HG03039 (cell line): Measurements from ENCODE around the gene NR2C1.
"Not testable (repeated sequence)": the region's sequence is repeated elsewhere in the genome, so short reads cannot be mapped to it uniquely, and the experiment has no call there.

Source experiments
- ATAC-seq: cut with Tn5 transposase; IDR thresholded peaks from one replicate; pipeline ENCODE4 v1.9.1; 2021; ENCODE audit warnings: mild to moderate bottlenecking, moderate library complexity; ENCODE audit not compliant: unreplicated experiment

NR2C1 gene

DNA sequence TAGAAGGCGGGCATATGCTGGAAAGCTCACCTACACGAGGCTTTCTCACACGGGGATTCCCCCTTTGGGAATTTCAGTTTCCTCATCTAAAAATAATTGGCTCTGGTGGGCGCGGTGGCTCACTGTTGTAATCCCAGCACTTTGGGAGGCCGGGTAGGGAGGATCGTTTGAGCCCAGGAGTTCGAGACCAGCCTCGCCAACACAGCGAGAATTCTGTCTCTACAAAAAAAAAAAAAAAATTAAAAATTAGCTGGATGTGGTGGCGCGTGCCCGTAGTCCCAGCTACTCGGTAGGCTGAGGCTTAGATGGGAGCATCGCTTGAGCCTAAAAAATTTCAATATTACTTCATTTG, 69.5 kb downstream of the NR2C1 start:
- ATAC-seq: peak; percentile 10

DNA sequence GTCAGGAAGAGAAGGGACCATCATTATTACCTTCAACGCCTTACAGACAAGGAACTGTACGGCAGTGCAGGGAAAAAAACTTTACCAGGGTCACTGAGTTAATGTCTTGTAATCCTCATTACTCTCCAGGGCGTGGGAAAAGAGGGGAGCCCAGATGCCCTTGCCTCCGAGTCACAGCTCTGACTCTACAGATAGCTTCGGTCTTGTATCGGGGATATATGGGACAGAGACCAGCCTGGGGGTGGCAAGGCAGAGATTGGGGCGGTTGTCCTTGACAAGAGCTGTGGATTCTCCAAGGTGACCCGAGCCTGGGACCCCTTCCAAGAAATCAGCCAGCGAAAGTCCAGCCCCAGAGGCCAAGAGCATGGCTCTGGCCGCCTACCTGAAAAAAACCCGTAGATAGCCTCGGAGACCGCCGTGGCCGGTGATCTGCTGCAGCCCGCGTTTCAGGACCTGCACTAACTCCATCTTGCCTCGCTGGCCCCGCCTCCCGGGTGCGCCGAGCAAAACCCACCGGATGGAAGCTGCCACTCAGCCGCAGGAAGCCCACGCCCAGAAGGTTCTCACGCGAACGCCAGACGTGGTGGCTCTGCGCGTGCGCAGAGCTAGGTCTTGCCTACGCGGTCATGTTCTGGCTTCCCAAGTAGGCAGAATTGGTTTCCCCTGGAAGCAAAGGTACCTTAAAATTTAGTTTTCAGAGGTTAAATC, 70.1 kb downstream of the NR2C1 start, which contains the start of gene NDUFA12:
Gene NDUFA12 (minus strand): TSS at position 485 of the 708 bp plus-strand sequence. CDS start 17 bp downstream, at position 468.
- ATAC-seq: peak; percentile 99

DNA sequence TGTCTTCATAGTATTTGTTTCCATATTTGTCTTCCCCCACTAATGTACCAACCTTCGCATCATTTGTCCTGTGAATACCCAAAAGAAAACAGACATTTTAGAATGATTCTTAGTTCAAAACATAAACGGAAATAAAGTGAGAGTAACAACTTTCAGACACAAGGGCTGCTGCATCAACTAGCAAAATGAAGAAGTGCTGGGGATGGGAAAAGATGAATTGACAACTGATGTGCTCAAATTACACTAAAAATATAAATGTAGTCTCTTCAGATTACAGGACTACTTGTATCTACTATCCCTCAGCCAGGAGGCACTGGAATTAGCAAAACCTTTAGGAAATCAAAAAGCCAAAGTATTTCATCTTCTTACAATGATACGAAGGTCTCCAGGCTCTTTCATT, 70.7 kb downstream of the NR2C1 start:
- no peak for ATAC-seq

DNA sequence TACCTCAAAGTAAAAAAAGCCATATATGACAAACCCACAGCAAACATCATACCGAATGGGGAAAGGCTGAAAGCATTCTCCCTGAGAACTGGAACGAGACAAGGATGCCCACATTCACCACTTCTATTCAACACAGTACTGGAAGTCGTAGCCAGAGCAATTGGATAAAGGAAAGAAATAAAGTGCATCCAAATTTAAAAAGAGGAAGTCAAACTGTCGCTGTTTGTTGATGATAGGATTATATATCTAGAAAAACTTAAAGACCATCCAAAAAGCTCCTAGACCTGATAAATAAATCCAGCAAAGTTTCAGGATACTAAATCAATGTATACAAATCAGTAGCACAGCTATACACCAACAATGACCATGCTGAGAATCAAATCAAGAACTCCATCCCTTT, 75.1 kb downstream of the NR2C1 start:
- ATAC-seq: no peak

DNA sequence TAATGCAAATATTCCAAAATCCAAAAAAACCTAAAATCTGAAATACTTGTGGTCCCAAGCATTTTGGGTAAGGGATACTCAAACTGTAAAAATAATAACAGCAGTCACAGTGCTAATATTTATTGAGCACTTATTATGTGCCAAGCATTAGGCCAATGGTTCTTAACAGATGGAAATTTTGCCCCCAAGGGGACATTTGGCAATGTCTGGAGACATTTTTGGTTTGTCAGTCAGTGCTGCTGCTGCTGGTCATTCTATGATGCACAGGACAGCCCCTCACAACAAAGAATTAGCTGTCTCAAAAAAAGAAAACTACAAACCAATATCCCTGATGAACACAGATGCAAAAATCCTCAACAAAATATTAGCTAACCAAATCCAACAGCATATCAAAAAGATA, 75.7 kb downstream of the NR2C1 start:
- no peak for ATAC-seq

DNA sequence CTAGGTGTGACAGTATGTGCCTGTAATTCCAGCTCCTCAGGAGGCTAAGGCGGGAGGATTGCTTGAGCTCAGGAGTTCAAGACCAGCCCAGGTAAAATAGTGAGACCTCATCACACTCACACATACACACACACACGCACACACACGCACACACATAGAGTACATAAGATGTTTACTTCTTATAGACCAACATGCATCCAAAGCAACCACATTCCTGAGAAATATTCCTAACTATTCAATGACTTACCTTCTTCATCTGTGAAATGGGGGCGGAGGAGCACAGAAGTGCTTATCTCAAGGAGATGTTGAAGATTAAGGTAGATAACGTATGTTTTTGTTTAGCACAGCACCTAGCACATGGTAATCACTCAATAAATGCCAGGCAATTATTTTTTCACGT, 76.4 kb downstream of the NR2C1 start:
- no peak for ATAC-seq

DNA sequence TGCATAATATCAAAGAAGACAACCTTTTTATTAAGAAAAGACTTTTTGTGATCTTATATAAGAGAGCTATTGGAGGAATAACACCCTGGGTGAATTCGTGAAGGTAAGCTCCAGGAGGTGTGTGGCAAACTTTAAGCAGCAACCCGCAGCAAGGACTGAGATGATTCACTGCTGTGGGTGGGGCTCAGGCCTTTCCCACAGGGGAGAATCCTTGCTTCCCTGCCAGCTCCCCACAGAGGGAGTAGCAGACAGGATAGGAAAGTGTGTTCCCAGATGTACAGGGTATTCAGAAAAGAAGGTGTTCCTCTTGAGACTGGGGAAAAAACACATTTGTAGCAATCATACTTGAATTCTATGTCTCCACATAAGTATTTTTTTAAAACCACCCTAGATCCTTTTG, 79.1 kb downstream of the NR2C1 start:
- ATAC-seq: no peak

DNA sequence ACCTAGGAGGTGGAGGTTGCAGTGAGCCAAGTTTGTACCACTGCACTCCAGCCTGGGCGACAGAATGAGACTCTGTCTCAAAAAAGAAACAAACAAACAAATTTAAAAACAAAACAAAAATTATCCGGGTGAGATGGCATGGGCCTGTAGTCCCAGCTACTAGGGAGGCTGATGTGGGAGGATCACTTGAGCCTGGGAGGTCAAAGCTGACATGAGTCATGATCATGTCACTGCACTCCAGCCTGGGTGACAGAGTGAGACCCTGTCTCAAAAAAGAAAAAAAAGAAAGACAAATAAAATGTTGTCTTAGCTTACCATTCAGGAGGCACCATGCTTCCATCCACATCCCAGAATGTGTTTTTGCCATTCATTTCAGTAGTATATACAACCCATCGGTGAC, 79.6 kb downstream of the NR2C1 start:
- not testable (repeated sequence) for ATAC-seq

DNA sequence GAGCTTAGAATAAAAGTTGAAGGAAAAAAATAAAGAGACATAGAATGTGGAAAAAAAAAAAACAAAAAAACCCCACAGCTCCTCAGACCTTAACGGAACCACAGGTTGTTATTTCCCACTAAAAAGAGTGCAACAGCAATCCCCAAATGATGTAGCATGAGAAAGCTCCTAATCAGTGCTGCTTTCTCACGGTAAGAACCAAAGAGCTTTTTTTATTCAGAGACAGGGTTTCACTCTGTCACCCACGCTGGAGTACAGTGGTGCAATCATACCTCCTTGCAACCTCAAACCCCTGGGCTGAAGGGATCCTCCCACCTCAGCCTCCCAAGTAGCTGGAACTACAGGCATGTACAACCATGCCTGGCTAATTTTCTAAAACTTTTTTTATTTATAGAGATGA, 83.2 kb downstream of the NR2C1 start:
- ATAC-seq: no peak

DNA sequence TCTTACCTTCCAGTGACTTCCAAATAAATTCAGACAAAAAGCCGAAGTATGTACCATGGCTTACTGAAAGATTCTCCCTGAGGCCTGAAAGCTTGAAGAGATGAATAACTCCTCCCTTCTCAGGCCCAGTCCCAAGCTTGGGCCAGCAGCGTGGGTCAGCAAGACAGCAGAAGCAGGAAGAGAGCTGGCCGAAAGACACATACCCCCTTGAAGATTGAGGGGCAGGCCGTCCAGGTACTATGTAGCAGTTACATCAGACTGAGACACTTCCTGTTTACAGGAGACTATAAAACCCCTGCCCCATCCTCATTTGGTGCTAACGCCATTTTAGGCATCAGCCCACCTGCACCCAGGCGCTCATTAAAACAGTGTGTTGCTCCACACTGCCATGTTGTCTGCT, 84.9 kb downstream of the NR2C1 start:
- ATAC-seq: no peak

DNA sequence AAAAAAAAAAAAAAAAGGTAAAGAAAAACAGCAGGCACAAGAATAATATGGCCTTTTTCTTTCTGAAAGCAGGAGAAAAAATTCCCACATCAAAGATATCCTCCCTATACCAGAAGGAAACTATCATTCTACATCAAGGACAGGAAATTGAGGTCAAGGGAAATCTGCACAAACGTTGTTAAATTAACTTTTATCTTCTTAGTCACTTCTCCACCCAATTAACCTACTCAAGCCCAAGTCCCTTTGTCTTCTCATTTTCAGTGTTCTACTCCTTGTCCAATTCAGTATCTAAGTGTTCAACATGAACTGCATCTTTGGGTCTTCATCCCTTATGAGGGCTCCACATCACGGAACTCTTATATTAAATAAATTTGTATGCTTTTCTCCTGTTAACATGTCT, 85.6 kb downstream of the NR2C1 start:
- ATAC-seq: no peak

DNA sequence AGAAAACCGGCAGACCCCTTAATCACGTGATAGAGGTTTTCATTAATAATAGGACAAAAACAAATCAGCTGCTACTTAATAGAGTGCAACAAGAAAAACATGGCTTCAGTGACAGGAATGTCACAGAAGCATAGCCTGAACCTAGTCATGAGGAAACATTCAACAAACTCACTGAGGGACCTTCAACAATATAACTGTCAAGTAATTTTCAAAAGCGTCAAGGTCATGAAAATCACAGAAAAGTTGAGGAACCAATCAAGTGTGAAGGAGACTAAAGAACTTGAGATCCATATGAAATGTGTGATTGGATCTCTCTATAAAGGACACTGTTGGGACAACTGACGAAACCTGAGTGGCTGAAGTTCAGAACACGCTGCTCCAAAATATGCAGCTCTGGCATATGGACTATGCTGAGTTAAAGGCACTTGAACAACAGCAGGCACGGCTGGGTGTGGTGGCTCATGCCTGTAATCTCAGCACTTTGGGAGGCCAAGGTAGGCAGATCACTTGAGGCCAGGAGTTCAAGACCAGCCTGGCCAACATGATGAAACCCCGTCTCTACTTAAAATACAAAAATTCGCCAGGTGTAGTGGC, 86.2 kb downstream of the NR2C1 start:
- no peak for ATAC-seq

DNA sequence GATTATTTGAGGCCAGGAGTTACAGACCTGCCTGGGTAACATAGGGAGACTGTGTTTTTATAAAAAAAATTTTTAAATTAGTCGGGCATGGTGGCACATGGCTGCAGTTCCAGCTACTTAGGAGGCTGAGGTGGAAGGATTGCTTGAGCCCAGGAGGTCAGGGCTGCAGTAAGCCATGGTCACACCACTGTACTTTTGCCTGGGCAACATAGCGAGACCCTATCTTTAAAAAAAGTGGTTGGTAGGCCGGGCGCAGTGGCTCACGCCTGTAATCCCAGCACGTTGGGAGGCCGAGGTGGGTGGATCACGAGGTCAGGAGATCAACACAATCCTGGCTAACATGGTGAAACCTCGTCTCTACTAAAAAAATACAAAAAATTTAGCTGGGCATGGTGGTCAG, 88.3 kb downstream of the NR2C1 start:
- ATAC-seq: not testable (repeated sequence)

DNA sequence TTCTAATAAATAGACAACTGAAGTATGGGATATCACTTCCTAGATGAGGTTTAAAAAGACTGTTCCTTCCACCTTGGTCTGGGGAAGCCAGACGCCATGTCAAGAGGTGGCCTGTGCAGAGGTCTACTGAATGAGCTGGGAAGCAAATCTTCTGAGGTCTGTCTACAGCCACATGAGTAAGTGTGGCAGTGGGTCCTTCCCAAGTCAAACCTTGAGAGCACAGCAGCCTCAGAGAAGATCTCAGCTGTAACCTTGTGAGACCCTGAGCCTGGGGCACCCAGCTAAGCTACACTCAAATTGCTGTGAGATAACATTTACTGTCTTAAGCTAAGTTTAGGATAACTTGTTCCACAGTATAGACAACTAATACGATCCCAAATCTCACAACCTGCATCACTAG, 90.1 kb downstream of the NR2C1 start:
- no peak for ATAC-seq

DNA sequence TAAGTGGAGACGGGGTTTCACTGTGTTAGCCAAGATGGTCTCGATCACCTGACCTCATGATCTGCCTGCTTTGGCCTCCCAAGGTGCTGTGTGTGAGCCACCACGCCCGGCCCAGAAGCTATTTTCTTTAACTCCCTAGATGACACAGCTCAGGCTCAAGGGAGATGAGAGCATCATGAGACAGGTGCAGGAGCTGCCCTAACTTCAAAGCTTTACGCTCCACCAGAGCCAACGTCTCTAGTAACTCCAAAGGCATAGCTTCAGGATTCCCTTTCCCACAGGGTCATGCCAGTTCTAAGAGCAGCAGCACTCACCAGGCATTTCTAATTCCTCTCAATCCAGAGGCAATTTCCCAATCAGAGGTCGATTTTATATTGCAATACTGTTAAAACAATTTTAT, 91.0 kb downstream of the NR2C1 start:
- ATAC-seq: no peak

DNA sequence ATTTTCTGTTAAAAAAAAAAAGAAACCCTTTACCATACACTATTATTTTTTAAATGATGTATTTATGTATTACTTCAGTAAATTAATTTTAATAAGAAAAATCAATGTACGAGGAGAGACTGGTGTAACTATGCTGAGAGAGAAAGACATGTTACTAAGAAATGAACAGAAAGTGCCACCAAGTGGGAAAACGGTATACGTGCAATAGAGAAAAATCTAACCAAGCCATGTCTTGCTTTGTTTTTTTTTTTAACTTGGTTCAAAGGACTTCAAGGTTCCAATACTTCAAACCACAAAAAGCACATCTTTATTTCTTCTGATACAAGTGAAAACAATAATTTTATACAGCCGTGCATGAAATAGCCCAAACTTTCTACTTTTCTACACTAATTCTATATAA, 92.8 kb downstream of the NR2C1 start:
- ATAC-seq: no peak

DNA sequence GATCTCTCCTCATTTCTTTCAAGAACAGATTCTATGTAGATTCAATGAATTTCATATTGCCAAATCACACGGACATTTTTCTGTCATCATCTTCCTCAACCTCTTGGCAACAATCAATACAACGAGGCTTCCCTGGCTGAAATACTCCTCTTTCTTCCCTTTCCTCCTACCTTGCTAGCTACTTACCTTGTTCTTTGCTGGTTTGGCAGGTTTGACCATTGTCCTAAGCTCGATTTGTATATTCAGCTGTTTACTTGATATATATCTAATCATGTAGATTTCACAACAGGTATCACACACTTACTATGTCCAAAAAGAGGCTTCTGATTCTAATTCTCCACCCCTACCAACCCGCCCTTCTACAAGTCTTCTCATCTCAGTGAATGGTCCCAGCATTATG, 93.5 kb downstream of the NR2C1 start:
- ATAC-seq: no peak

DNA sequence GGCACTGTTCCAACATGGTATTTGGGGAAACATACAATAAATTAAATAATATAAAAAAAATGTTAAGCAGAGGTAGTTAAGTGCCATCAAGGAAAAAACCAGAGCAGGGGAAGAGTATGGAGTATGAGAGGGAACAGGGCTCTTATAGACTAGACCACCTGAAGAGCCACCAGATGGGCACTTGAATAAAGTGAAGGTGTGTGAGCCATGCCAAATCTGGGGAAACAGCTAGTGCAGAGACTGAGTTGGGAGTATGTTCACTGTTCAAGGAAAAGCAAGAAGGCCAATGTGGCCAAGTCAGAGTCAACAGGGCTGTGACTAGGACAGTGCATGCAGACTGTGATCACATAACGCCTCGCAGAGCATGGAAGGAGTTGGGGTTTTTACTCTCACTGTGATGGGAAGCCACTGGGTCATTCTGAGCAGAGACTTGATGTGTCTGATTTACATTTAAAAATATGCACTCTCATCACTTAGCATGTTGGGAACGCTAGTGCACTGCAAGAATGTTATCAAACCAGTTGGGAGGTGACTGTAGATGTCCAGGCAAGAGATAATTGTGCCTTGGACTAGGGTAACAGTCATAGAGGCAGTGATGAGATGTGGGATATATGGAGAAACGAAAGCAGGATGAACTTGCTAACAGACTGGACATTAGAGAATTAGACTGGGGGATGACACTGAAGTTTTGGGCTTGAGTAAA, 95.5 kb downstream of the NR2C1 start:
- no peak for ATAC-seq

DNA sequence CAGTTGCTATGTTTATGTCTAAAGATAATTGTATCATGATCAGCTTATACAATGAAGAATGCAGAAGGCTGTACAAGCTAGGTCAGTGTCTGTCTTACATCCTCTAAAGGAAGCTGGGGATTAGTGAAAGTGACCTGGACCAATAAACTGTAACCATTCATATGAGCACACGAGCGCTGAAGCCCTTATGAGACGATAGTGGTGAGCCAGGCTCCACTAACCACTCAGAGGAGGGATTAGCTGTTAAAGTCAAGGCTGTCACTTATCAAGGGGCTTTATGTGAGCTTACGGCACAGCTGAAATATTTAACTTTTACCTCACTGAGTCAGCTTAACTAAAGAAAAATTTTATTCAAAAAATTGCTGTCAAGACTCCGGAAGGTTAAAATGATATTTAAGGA, 100.2 kb downstream of the NR2C1 start:
- no peak for ATAC-seq

DNA sequence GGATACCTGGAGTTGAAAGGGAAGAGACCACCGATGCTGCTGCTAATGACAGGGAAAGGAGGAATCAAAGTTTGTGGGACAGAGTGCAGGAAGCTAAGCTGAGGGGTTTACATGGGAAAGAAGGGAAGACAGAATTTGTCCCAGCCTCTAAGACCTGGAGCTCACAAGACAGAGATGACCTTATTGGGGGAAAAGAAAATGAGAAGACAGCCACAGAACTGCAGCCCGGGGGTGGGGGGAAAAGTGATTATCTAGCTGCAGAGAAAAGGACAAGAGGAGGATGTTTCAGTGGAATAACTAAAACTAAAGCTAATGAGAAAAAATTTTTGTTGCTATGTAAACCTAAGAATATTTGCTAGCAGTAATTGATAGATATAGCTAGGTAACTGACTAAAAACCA, 100.6 kb downstream of the NR2C1 start:
- no peak for ATAC-seq

DNA sequence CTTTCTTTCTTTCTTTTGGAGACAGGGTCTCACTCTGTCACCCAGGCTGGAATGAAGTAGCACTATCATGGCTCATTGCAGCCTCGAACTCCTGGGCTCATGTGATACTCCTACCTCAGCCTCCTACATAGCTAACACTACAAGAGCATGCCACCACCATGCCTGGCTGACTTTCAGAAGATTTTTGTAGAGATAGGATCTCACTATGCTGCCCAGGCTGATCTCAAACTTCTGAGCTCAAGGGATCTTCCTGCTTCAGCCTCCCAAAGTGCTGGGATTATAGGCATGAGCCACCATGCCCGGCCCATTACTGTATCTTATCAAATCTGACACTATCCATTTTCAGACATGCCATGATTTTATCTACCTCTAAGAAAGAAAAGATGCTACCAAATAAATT, 101.5 kb downstream of the NR2C1 start:
- no peak for ATAC-seq

DNA sequence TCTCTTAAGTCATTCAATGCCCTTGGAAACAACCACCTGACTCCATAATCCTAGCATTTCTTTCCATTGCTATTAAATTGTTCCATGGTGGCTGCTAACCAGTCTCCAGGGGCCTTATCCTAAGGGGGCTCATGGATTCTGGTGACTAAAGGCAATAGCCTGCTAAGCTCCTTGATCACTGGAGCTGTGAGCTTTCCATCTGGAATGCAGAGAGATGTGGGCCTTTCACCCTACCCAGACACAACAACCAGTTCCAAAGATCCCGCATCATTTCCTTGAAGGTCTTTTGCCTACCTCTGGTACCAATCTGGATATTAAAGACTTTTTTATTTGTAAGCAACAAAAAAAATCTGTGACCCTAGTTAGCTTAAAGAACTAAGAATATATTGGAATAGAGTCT, 102.9 kb downstream of the NR2C1 start:
- ATAC-seq: no peak
